NCI-H345 treated with DMSO at 0.1 percent for 48 hours (cell line): ENCODE results near the gene GFRA4.
"Not testable (repeated sequence)": the region's sequence is repeated elsewhere in the genome, so short reads cannot be mapped to it uniquely, and the experiment has no call there.

Source experiments
- DNase-seq: peaks from one replicate; lab custom pipeline; 2025; ENCODE audit not compliant: unreplicated experiment; lab: John Stamatoyannopoulos, UW

GFRA4 gene

DNA sequence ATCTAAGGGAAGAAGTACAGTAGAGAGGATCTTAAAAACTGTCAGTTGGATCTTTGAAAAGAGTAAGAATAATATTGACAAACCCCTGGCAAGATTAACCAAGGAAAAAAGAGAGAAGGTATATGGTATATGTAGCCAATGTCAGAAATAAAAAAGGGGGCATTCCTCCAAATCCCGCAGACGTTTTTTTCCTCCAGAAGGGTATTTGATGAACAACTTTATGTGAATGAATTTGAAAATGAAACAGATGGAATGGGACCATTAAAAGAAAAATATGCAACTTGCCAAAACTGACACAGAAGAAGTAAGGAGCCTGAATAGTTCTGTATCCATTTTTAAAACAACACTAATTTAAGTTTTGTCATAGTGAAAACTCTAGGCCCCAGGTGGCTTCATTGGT, 35.7 kb downstream of the GFRA4 start:
- DNase-seq: no peak

DNA sequence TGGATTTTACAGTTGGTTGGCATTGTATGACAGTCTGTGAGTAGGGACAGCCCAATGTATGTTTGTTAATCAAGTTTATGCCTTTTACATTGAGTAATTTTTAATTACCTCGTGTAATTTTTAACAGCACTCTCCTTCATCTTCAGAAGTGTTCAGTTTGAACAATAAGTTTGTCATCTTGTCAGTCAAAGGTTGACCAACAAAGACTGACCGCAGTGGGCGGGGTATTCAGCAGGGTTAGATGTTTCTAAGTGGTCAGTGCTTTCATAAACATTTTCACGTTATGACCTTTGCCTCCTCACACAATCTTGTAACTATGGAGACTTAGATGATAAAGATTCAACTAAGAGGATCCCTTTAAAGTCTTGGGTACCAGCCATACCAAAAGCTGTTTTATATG, 40.8 kb downstream of the GFRA4 start:
- no peak for DNase-seq

DNA sequence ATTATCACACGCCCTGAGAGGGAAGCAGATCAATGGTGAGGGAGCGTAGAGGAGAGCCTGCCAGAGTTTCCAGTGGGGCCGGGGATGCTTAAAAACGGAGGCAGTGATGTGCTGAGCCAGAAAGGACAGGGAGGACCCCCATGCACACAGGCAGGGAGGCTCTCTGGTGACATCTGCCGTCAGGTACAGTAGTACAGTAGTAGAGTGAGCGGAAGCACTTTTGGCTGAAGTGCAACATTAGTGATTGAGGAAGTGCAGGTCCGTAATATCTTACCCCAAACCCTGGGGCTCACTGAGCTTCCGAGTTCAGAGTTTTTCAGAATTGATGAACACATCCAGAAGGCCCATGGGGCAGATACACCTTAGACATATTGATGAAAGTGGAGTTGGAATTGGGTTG, 42.1 kb downstream of the GFRA4 start:
- DNase-seq: no peak

DNA sequence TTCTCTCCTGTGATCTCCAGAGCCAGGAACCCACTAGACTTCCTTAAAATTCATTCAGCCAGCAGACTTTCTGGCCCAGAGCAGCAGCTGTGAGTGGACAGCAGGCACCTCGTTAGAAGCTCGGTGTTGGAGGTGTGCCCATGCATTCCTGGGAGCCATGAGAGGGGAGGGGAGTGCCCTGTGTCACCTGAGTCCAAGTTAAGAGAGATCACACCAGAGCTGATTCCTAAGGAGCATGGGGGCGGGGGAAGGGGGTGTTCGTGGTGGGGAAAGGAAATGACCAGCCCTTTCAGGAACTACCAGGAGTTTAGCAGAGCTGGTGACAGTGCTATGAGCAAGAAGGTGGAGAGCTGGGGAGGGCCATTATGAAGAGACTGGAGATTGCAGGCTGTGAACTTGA, 46.9 kb downstream of the GFRA4 start:
- no peak for DNase-seq

DNA sequence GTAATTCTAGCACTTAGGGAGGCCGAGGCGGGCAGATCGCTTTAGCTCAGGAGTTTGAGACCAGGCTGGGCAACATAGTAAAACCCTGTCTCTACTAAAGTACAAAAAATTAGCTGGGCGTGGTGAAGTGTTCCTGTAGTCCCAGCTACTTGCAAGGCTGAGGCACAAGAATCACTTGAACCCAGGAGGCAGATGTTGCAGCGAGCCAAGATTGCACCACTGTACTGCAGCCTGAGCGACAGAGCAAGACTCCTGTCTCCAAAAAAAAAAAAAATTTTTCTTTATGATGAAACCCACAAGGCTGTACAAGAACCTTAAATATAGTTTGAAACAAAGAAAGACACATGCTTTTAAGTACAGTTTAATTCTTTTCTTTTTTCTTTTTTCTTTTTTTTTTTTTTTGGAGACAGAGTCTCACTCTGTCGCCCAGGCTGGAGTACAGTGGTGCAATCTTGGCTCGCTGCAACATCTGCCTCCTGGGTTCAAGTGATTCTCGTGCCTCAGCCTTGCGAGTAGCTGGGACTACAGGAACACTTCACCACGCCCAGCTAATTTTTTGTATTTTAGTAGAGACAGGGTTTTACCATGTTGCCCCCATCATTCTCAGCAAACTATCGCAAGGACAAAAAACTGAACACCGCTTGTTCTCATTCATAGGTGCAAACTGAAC, 47.9 kb downstream of the GFRA4 start:
- not testable (repeated sequence) for DNase-seq

DNA sequence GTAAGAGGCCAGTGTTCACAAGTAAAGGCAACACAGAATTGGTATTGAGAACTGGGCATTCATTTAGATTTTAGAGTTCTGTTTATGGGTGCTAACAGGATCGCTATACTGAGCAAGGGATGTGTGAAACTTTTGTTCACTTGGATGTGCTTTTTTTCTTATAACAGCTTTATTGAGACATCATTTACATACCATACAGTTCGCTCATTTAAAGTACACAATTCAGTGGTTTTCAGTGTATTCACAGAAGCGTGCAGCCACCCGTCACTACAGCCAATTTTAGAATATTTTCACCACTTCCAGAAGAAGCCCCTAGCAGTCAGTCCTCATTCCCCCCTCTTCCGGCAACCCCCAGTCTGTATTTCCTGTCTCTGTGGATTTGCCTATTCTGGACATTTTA, 48.7 kb downstream of the GFRA4 start:
- DNase-seq: no peak

DNA sequence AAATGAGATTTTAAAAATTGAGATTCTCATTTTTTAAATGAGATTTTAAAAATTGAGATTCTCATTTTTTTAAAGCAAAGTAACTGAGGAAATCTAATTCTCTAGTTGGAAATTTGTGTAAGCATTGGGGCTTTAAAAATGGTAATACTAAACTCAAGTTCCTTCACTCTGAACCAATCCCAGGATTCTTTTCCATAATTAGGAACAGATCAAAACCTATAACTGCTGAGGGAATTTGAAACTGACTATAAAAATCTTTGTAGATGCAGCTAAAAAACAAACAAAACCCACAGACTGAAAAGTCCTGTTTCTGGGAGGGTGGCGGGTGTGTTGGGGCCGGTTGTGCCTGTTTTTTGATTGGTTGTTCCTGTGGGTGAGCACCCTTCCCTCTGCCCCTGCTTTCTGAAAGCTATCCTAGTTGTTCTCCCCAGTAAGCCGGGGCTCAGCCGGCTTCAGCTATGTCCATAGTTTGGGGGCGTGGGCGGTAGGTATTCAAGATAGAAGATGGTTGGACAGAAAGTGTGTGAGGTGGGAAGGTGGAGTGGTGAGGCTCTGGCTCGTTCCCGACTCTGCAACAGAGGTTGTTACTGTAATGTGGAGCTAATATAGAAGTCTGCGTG, 49.3 kb downstream of the GFRA4 start:
- DNase-seq: no peak

DNA sequence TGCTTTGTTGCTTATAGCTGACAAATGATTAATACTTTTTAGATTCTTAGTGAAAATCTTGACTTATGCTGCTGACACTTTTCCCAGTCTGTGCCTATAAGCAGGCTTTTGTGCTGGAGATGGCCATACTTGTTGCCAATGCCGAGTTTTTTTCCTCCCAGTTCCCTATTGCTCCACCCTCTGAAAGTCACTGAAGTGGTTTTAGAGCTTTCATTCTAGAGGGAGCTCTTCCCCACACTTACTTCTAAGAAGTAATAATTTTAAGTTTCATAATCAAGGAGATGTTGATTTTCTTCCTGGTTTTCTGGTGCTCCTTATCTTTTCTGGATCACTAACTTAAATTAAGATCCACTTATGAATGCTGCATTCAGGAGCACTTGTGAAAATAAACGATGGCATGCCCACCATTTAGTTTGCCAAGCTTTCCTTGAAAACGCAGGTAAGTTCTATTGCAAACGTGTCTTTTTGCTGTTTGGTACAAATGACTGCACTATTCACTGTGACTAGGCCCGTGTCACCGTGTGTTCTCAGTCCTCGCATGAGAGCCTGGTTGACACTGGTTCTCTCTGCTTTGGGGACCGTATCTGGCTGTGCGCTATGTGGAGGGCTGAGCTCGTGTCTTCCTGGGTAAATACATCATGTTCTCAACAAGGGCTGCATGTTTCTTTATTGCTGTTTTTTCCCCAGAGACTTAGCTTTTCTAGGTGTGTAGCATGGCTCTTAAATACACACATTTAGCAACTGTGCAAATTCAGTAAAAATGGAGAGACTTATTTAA, 50.2 kb downstream of the GFRA4 start:
- DNase-seq: no peak

DNA sequence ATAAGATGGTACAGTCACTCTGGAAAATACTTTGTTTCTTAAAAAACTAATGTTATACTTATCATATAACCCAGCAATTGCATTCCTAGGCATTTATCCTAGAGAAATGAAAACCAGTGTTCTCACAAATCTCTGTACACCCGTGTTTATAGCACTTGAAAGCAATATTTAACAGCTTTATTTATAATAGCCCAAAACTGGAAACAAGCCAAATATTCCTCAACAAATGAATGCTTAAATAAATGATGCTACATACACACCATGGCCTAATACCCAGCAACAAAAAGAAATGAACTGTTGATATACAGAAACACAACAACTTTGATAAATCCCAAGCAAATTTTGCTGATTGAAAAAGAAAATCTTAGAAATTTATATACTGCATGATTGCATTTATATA, 51.3 kb downstream of the GFRA4 start:
- DNase-seq: no peak
